Ishikawa (cell line): Measurements from ENCODE around the gene TMED4.

ENCODE experiments used
- CEBPB ChIP-seq: IDR thresholded peaks from 2 replicates; pipeline ENCODE4 v1.6.1; 2012
- CREB1 ChIP-seq: IDR thresholded peaks from 2 replicates; pipeline ENCODE4 v1.6.1; 2012; ENCODE audit warnings: low read depth
- EGR1 ChIP-seq: IDR thresholded peaks from 2 replicates; pipeline ENCODE4 v1.6.1; 2012
- EP300 ChIP-seq: IDR thresholded peaks from 2 replicates; pipeline ENCODE4 v1.6.1; 2012; ENCODE audit warnings: borderline replicate concordance
- FOXM1 ChIP-seq: IDR thresholded peaks from 2 replicates; pipeline ENCODE4 v1.6.1; 2012; ENCODE audit warnings: low read depth, borderline replicate concordance
- MAX ChIP-seq: IDR thresholded peaks from 2 replicates; pipeline ENCODE4 v1.6.1; 2012
- NFIC ChIP-seq: IDR thresholded peaks from 2 replicates; pipeline ENCODE4 v1.6.1; 2012
- RAD21 ChIP-seq: IDR thresholded peaks from 2 replicates; pipeline ENCODE4 v1.6.1; 2012; ENCODE audit warnings: low read depth
- REST ChIP-seq: IDR thresholded peaks from 2 replicates; pipeline ENCODE4 v1.6.1; 2012; ENCODE audit warnings: low read depth, mild to moderate bottlenecking
- TAF1 ChIP-seq: IDR thresholded peaks from 2 replicates; pipeline ENCODE4 v1.6.1; 2012; ENCODE audit warnings: low read depth, mild to moderate bottlenecking
- TCF12 ChIP-seq: IDR thresholded peaks from 2 replicates; pipeline ENCODE4 v1.6.1; 2012; ENCODE audit warnings: low read depth
- TEAD4 ChIP-seq: IDR thresholded peaks from 2 replicates; pipeline ENCODE4 v1.6.1; 2012
- USF1 ChIP-seq: IDR thresholded peaks from 2 replicates; pipeline ENCODE4 v1.6.1; 2012
- YY1 ChIP-seq: IDR thresholded peaks from 2 replicates; pipeline ENCODE4 v1.6.1; 2012; ENCODE audit warnings: low read depth
- ZBTB7A ChIP-seq: IDR thresholded peaks from 2 replicates; pipeline ENCODE4 v1.6.1; 2012; ENCODE audit warnings: low read depth

TMED4 gene

GRCh38 chr7:44580945-44581878 is 819 bp downstream of the TMED4 start:
- no peak for TF ChIP-seq REST
- no peak for TF ChIP-seq YY1
- 0 out of 2 replicates have a peak, but pooled peaks have one; percentile 3 for TF ChIP-seq MAX
- TF ChIP-seq CREB1 = no peak
- TF ChIP-seq NFIC = 0 out of 2 replicates have a peak, but pooled peaks have one; percentile 14
- no peak for TF ChIP-seq RAD21

- TF ChIP-seq CREB1 (no peak), TEAD4 (no peak), TAF1 (no peak), USF1 (no peak), TCF12 (no peak)
Observed at GRCh38 chr7:44576228-44576627, 5.8 kb downstream of the TMED4 start.

GRCh38 chr7:44575054-44575453 is 7.0 kb downstream of the TMED4 start:
- no peak for TF ChIP-seq USF1
- TF ChIP-seq TAF1 = no peak

- no peak for TF ChIP-seq FOXM1
- no peak for TF ChIP-seq TCF12
- no peak for TF ChIP-seq REST
- TF ChIP-seq TAF1 = no peak
- TF ChIP-seq USF1 = no peak
- TF ChIP-seq NFIC = no peak
- TF ChIP-seq CEBPB = no peak
Observed at GRCh38 chr7:44574287-44574872, 7.7 kb downstream of the TMED4 start.

- TF ChIP-seq TCF12 = peak; percentile 12; the same call in 1 of the 2 replicates
- TF ChIP-seq RAD21 = no peak
- TF ChIP-seq MAX = peak; percentile 98
- TF ChIP-seq CREB1 = peak; percentile 52
- peak; percentile 70 for TF ChIP-seq TAF1
- no peak for TF ChIP-seq USF1
- no peak for TF ChIP-seq ZBTB7A
- no peak for TF ChIP-seq TEAD4
- TF ChIP-seq EP300 = 0 out of 2 replicates have a peak, but pooled peaks have one; percentile 36
- no peak for TF ChIP-seq NFIC
- no peak for TF ChIP-seq CEBPB
- TF ChIP-seq REST = no peak
- TF ChIP-seq FOXM1 = no peak
- peak; percentile 90 for TF ChIP-seq YY1
- TF ChIP-seq EGR1 = no peak
Observed at GRCh38 chr7:44573464-44574286, 8.4 kb downstream of the TMED4 start, which contains the start of gene DDX56. Gene DDX56, minus strand, starts transcription at chr7:44573908. Its CDS starts 13 bp downstream, at chr7:44573895.
